ENCODE results near the gene DPP9. TPM values are rescaled to one million over a fixed set of nuclear protein-coding genes. Genes with fewer than 3 reads are reported as not detected.

The DPP9 gene
- total and polyA plus RNA-seq, 2 of the 13 experiments (the other 11 are each of a cell fraction or from before 2014, with no cell fraction given): 8.4 to 25.8 TPM

DNA sequence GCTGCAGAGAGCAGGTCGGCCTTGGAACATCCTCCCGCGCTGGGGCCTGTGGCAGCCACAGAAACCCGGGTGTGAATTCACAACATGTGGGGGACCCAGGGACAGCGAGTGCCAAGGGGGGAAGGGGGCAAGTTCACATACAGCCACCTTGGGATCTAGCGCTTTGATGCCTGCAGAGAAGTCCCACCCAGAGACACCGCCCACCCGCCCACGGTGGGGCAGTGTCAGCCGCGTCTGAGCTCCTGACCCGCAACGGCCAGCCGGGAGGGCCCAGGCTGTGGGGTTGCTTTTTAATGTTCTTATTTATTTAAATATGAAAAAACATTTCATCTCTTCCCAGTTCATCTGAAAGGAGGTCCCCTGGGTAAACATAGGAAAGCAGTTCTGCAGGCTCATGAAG is 66.4 kb downstream of the DPP9 start:
- ATAC-seq: no peak
- in situ Hi-C loops (cut with HindIII; ENCODE audit: extremely low pct_ligation_motif_present, low pct_unique_long_range_greater_than_20kb): no loop called here
- TF ChIP-seq RNF2 (conservative IDR thresholded peaks at IDR 0.05; ENCODE audit: low read depth) (no peak), MAFF (IDR thresholded peaks at IDR 0.05; ENCODE audit: low read depth, low read length) (no peak), ZNF775 (CRISPR knock-in tag; IDR thresholded peaks at IDR 0.05; ENCODE audit: borderline replicate concordance) (no peak), MZF1 (CRISPR knock-in tag; IDR thresholded peaks at IDR 0.05; ENCODE audit: borderline replicate concordance) (no peak), RBFOX2 (IDR thresholded peaks at IDR 0.05; ENCODE audit: low read depth, low read length) (peak; percentile 26; the same call in 1 of the 2 replicates), ZFP1 (CRISPR knock-in tag; IDR thresholded peaks at IDR 0.05) (no peak), ETV6 (CRISPR knock-in tag; conservative IDR thresholded peaks at IDR 0.05) (no peak), ZNF709 (CRISPR knock-in tag; IDR thresholded peaks at IDR 0.05) (no peak), ZNF496 (CRISPR knock-in tag; IDR thresholded peaks at IDR 0.05; ENCODE audit: insufficient replicate concordance) (no peak), GFI1 (CRISPR knock-in tag; IDR thresholded peaks at IDR 0.05; ENCODE audit: borderline replicate concordance) (no peak), ZNF83 (CRISPR knock-in tag; IDR thresholded peaks at IDR 0.05; ENCODE audit: borderline replicate concordance) (no peak), ZNF367 (CRISPR knock-in tag; IDR thresholded peaks at IDR 0.05; ENCODE audit: borderline replicate concordance) (no peak), ZNF672 (CRISPR knock-in tag; IDR thresholded peaks at IDR 0.05) (no peak), POLR2G (IDR thresholded peaks at IDR 0.05; ENCODE audit: low read depth, low read length) (peak; percentile 24; the same call in 1 of the 2 replicates), KMT2A (CRISPR knock-in tag; IDR thresholded peaks at IDR 0.05) (no peak), ZNF431 (CRISPR knock-in tag; IDR thresholded peaks at IDR 0.05; ENCODE audit: borderline replicate concordance, low read depth) (no peak), POLR2A (IDR thresholded peaks at IDR 0.05; ENCODE audit: insufficient read depth in 1 of 2, low read depth in 2 of 2, low read length in 2 of 2) (peak in 1 of 2 experiments; percentile 10; a peak in 1 of 4 replicates)
- TF ChIP-seq, protein P1, sequence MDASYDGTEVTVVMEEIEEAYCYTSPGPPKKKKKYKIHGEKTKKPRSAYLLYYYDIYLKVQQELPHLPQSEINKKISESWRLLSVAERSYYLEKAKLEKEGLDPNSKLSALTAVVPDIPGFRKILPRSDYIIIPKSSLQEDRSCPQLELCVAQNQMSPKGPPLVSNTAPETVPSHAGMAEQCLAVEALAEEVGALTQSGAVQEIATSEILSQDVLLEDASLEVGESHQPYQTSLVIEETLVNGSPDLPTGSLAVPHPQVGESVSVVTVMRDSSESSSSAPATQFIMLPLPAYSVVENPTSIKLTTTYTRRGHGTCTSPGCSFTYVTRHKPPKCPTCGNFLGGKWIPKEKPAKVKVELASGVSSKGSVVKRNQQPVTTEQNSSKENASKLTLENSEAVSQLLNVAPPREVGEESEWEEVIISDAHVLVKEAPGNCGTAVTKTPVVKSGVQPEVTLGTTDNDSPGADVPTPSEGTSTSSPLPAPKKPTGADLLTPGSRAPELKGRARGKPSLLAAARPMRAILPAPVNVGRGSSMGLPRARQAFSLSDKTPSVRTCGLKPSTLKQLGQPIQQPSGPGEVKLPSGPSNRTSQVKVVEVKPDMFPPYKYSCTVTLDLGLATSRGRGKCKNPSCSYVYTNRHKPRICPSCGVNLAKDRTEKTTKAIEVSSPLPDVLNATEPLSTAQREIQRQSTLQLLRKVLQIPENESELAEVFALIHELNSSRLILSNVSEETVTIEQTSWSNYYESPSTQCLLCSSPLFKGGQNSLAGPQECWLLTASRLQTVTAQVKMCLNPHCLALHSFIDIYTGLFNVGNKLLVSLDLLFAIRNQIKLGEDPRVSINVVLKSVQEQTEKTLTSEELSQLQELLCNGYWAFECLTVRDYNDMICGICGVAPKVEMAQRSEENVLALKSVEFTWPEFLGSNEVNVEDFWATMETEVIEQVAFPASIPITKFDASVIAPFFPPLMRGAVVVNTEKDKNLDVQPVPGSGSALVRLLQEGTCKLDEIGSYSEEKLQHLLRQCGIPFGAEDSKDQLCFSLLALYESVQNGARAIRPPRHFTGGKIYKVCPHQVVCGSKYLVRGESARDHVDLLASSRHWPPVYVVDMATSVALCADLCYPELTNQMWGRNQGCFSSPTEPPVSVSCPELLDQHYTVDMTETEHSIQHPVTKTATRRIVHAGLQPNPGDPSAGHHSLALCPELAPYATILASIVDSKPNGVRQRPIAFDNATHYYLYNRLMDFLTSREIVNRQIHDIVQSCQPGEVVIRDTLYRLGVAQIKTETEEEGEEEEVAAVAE (CRISPR knock-in tag; IDR thresholded peaks at IDR 0.05; ENCODE audit: borderline replicate concordance): no peak
- TF ChIP-seq, protein P2, sequence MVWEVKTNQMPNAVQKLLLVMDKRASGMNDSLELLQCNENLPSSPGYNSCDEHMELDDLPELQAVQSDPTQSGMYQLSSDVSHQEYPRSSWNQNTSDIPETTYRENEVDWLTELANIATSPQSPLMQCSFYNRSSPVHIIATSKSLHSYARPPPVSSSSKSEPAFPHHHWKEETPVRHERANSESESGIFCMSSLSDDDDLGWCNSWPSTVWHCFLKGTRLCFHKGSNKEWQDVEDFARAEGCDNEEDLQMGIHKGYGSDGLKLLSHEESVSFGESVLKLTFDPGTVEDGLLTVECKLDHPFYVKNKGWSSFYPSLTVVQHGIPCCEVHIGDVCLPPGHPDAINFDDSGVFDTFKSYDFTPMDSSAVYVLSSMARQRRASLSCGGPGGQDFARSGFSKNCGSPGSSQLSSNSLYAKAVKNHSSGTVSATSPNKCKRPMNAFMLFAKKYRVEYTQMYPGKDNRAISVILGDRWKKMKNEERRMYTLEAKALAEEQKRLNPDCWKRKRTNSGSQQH (CRISPR knock-in tag; IDR thresholded peaks at IDR 0.05; ENCODE audit: low read depth): no peak
- TF ChIP-seq, protein P3, sequence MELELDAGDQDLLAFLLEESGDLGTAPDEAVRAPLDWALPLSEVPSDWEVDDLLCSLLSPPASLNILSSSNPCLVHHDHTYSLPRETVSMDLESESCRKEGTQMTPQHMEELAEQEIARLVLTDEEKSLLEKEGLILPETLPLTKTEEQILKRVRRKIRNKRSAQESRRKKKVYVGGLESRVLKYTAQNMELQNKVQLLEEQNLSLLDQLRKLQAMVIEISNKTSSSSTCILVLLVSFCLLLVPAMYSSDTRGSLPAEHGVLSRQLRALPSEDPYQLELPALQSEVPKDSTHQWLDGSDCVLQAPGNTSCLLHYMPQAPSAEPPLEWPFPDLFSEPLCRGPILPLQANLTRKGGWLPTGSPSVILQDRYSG (CRISPR knock-in tag; IDR thresholded peaks at IDR 0.05): no peak

More for the DNA sequence above, 66.4 kb downstream of the DPP9 start:
- Histone ChIP-seq H3K27ac (ENCODE audit: extremely low read length, insufficient read depth, low read length) (no peak overlapping the region), H3K4me2 (ENCODE audit: low read depth, low read length) (no peak overlapping the region), H3K27me3 (ENCODE audit: control insufficient read depth in 1 of 2, insufficient read depth in 2 of 2, low read length in 2 of 2) (no peaks in the 10 kb centered on the region), H2AFZ (ENCODE audit: low read length) (no peak overlapping the region), H3K79me2 (ENCODE audit: insufficient read depth, low read length) (no peaks in the 10 kb centered on the region), H3K4me1 (ENCODE audit: insufficient read depth, low read length) (peaks cover 17% of the 10 kb centered on the region), H3K4me3 (replicated peaks in 1 of 3; ENCODE audit: insufficient read depth in 1 of 3, low read depth in 2 of 3, low read length in 3 of 3) (no peak overlapping the region), H4K20me1 (ENCODE audit: insufficient read depth, low read length) (peaks cover 9% of the 10 kb centered on the region; the same call in 1 of the 2 replicates), H3K9me3 (ENCODE audit: low read length) (no peaks in the 10 kb centered on the region), H3K36me3 (replicated peaks in 1 of 2; ENCODE audit: control insufficient read depth in 1 of 2, insufficient read depth in 2 of 2, low read length in 2 of 2) (peaks cover 20 to 58% of the 10 kb centered on the region in 2 experiments), H3K9ac (ENCODE audit: insufficient read depth, low read depth, low read length) (no peak overlapping the region)
- DNase-seq (ENCODE audit: low spot score) (no peak), FAIRE-seq (no peak)
- BruUV-seq (replicated peaks): no TSS peak
- CTCF ChIA-PET (ENCODE audit: low intra/inter-chr PET ratio, low total read pairs): no interaction called here
- POLR2A ChIA-PET: interaction anchor here (0.7 to 1.2 kb wide), 3 partner anchors 10 to 134 kb away, joined by 3 read pairs; partner anchors contain the start of genes FEM1A and MYDGF
- 98% methylated on average over 6 of the region's 14 CpGs for WGBS (ENCODE audit: low lambda C conversion rate)
- intact Hi-C loops (cut with micrococcal nuclease; ENCODE audit: unreplicated experiment): no loop called here
